NCI-H128 (cell line): ENCODE measurements around the gene SEMA3A.

Experiments used
- DNase-seq: peaks from one replicate; lab custom pipeline; 2025; ENCODE audit not compliant: unreplicated experiment; lab: John Stamatoyannopoulos, UW

SEMA3A gene

GRCh38 chr7:84022009-84022408, 172.6 kb downstream of the SEMA3A start:
- DNase-seq = no peak

GRCh38 chr7:84021292-84021908, 173.2 kb downstream of the SEMA3A start:
- no peak for DNase-seq

- DNase-seq = no peak
Measured at GRCh38 chr7:84017651-84018050, 176.9 kb downstream of the SEMA3A start.

GRCh38 chr7:84013616-84014240, 180.9 kb downstream of the SEMA3A start:
- DNase-seq = no peak

GRCh38 chr7:84009782-84010181, 184.8 kb downstream of the SEMA3A start:
- DNase-seq = no peak

- no peak for DNase-seq
Measured at GRCh38 chr7:84009051-84009450, 185.5 kb downstream of the SEMA3A start.

- no peak for DNase-seq
Measured at GRCh38 chr7:84003191-84003590, 191.4 kb downstream of the SEMA3A start.

- DNase-seq = no peak
Measured at GRCh38 chr7:84002348-84002747, 192.2 kb downstream of the SEMA3A start.

GRCh38 chr7:83996879-83997278, 197.7 kb downstream of the SEMA3A start:
- no peak for DNase-seq

GRCh38 chr7:83987764-83988163, 206.8 kb downstream of the SEMA3A start:
- DNase-seq = no peak

GRCh38 chr7:83985821-83986220, 208.8 kb downstream of the SEMA3A start:
- DNase-seq = no peak

- DNase-seq = no peak
Measured at GRCh38 chr7:83984591-83984990, 210.0 kb downstream of the SEMA3A start.

GRCh38 chr7:83984076-83984475, 210.5 kb downstream of the SEMA3A start:
- no peak for DNase-seq

- no peak for DNase-seq
Measured at GRCh38 chr7:83983606-83984005, 211.0 kb downstream of the SEMA3A start.

GRCh38 chr7:83976302-83976701, 218.3 kb downstream of the SEMA3A start:
- DNase-seq = no peak

- DNase-seq = no peak
Measured at GRCh38 chr7:83970081-83970480, 224.5 kb downstream of the SEMA3A start.

GRCh38 chr7:83964318-83964717, 230.3 kb downstream of the SEMA3A start:
- no peak for DNase-seq

GRCh38 chr7:83957333-83957732, 237.3 kb downstream of the SEMA3A start:
- DNase-seq = no peak

GRCh38 chr7:83956104-83956503, 238.5 kb downstream of the SEMA3A start:
- DNase-seq = no peak

- no peak for DNase-seq
Measured at GRCh38 chr7:83952236-83952635, 242.4 kb downstream of the SEMA3A start.

GRCh38 chr7:83947260-83947659, 247.3 kb downstream of the SEMA3A start:
- no peak for DNase-seq

GRCh38 chr7:83946801-83947200, 247.8 kb downstream of the SEMA3A start:
- no peak for DNase-seq

- no peak for DNase-seq
Measured at GRCh38 chr7:83941300-83941699, 253.3 kb downstream of the SEMA3A start.
